RWPE1 (cell line): ENCODE data around the gene DDRGK1.
"Not testable (repeated sequence)": the region's sequence is repeated elsewhere in the genome, so short reads cannot be mapped to it uniquely, and the experiment has no call there.

ENCODE experiments used
- CTCF ChIA-PET: fragments of 350-600 bp; sonication (Branson Sonifier 250); formaldehyde crosslinking; extraction: SDS; loops from one replicate; lab custom pipeline; 2021; lab: Yijun Ruan, JAX
- POLR2A ChIA-PET: fragments of 400-600 bp; formaldehyde crosslinking; extraction: SDS; loops from one replicate; lab custom pipeline; 2020; ENCODE audit warnings: antibody characterized with exemption; ENCODE audit not compliant: low non-redundant PET; lab: Yijun Ruan, JAX
- DNase-seq: peaks from one replicate; pipeline ENCODE4 v3.0.0; 2012; ENCODE audit warnings: low spot score
- H3K27ac ChIP-seq: fragments of 450-650 bp; 2 replicates; pipeline ENCODE4 v1.5.1; 2017
- CTCF ChIP-seq: fragments of 450-650 bp; conservative IDR thresholded peaks from 2 replicates; pipeline ENCODE4 v1.5.1; 2017; ENCODE audit warnings: low read depth, mild to moderate bottlenecking

The DDRGK1 gene

GRCh38 chr20:3222635-3223600 lies 18.4 kb upstream of the DDRGK1 start:
- H3K27ac ChIP-seq = peak overlapping the region; percentile 76
- no peak for DNase-seq
- ChIA-PET POLR2A (interaction anchor here (0.6 kb wide), 1 partner anchor 9 kb away, joined by 3 read pairs; no protein-coding TSS in a partner anchor), CTCF (interaction anchor here (0.6 kb wide), 1 partner anchor 8 kb away, joined by 4 read pairs; no protein-coding TSS in a partner anchor)
- no peak for TF ChIP-seq CTCF

GRCh38 chr20:3221398-3222226 lies 17.1 kb upstream of the DDRGK1 start:
- CTCF ChIA-PET = interaction anchor here (0.5 kb wide), 1 partner anchor 697 kb away, joined by 4 read pairs; no protein-coding TSS in a partner anchor
- peak overlapping the region; percentile 76 for H3K27ac ChIP-seq
- TF ChIP-seq CTCF = no peak
- POLR2A ChIA-PET = interaction anchor here (0.6 to 0.9 kb wide), 2 partner anchors 24 to 183 kb away, joined by 3 read pairs; no protein-coding TSS in a partner anchor
- DNase-seq = peak; percentile 66

- ChIA-PET CTCF (interaction anchor here (0.5 to 1.9 kb wide), 13 partner anchors 13 to 764 kb away, joined by 3 to 6 read pairs (median 3); no protein-coding TSS in a partner anchor), POLR2A (no interaction called here)
- H3K27ac ChIP-seq = peak overlapping the region; percentile 46
- TF ChIP-seq CTCF = peak; percentile 98
- peak; percentile 71 for DNase-seq
Measured at GRCh38 chr20:3218307-3218988, 14.0 kb upstream of the DDRGK1 start.

- CTCF ChIA-PET = not testable (repeated sequence)
Measured at GRCh38 chr20:3215359-3215917, 11.0 kb upstream of the DDRGK1 start.

GRCh38 chr20:3213226-3213625 lies 8.7 kb upstream of the DDRGK1 start:
- CTCF ChIA-PET = no interaction called here
- TF ChIP-seq CTCF = no peak
- no peak for DNase-seq
- H3K27ac ChIP-seq = no peak overlapping the region
- POLR2A ChIA-PET = interaction anchor here (0.6 kb wide), 1 partner anchor 53 kb away, joined by 3 read pairs; the partner anchor contains the start of genes FASTKD5 and UBOX5

More at GRCh38 chr20:3215359-3215917, 11.0 kb upstream of the DDRGK1 start:
- DNase-seq, H3K27ac ChIP-seq, POLR2A ChIA-PET: not testable (repeated sequence)

GRCh38 chr20:3210346-3210745 lies 5.9 kb upstream of the DDRGK1 start:
- POLR2A ChIA-PET = no interaction called here
- CTCF ChIA-PET = interaction anchor here (0.6 to 2.0 kb wide), 2 partner anchors 37 to 1750 kb away, joined by 4 to 5 read pairs; no protein-coding TSS in a partner anchor
- TF ChIP-seq CTCF = no peak
- DNase-seq = no peak
- peak overlapping the region; percentile 4; the same call in 1 of the 2 replicates for H3K27ac ChIP-seq
